Inferior parietal cortex (tissue), 1 donor: ENCODE measurements around the gene FLRT3.

Source experiments
- DNase-seq: peaks from one replicate; pipeline ENCODE4 v3.0.0-alpha.2; 2016; ENCODE audit errors: extremely low spot score

FLRT3 gene

DNA sequence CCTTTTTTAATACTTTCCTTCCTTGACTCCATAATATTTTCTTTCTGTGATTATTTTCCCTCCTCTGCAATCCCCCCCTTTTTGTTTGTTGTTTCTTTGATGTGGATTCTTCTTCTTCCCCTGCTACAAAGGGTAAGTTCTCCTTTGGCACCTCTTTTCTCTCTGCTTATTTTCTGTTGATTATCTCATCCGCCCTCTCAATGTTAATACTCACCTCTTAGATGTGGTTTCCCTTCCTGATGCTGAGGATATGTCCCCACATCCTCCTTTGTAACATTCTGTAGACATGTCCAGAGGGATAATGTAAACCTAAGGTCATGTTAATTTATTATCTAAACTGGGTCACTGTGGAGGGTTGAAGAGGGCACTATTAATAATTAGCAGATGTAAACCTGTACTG lies 17.7 kb downstream of the FLRT3 start:
- DNase-seq = no peak

DNA sequence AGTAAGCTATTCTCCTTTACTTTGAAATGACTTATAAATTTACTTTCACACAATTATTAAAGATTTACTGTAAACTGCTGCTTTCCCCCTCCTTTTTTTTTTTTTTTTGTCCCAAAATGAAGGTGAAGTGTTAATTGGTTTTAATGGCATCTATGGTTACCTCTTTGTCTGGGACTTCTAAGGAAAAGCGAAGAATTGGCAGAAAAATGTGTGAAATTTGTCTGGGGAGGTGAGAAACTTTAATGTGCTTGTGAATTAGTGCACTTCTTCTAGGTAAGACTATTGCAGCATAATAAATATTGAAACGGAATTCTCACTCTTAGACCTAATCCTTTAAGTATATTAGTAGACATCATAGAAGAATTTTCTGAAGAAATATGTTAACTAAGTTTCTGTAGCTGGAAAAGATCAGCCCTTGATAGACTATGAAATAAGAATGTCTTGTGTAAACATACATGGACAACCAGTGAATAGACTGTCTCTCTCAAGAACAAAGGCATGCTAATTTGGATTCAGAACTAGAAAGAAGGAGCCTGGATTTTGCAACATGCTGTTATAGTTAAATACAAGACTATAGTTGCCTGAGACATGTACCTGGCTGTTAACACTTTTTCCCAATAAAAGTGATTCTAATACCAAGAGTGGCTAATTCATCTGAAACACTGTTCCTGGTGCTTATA lies 23.9 kb downstream of the FLRT3 start:
- no peak for DNase-seq

DNA sequence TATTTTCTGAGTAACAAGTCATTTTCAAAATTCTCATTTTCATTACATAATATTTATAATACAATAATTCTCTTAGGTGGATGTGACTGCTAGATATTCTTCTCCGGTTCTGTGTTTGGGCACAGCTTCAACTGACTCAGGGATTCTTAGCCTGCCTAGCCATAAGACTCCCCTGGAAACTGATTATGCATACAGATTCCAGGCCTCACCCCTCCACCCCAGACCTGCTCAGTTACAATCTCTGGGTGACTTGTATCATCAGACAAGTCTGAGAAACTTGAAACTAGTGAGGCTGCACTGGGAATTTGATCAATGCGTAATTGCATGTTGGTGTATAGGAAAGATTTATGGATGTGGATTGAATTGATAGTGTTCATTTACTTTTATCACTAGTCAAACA lies 25.4 kb downstream of the FLRT3 start:
- no peak for DNase-seq

DNA sequence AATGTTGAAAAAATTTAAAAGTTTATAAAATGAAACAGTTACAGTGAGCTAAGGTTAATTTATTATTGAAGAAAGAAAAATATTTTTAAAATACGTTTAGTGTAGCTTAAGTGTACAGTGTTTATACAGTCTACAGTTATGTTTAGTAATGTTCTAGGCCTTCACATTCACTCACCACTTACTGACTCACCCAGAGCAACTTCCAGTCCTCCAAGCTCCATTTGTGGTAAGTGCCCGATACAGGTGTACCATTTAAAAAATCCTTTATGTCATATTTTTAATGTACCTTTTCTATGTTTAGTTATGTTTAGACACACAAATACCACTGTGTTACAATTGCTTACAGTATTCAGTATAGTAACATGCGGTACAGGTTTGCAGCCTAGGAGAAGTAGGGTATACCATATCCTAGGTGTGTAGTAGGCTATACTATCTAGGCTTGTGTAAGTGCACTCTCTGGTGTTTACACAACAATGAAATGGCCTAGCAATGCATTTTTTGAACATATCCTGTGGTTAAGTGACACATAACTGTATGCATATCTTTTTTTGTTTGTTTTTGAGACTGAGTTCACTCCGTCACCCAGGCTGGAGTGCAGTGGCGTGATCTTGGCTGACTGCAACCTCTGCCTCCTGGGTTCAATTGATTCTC lies 26.3 kb downstream of the FLRT3 start:
- DNase-seq = no peak

DNA sequence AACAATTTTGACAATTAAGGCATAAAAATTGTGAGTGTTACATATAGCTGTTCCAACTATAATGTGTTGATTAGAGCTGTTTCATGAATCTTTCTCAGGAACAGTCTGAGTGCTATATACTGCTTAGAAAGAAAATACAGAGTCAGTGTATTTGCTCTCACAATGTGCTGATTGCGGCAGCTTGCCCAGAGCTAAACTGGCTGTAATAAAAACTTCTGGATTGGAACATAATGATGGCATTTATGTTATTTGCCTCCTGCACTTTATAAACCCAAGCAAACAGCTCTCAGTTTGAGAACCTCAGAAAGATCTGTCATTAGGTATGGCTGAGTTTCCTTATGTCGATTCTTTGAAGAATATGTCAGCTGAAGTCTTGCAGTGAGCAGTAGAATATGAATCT lies 29.5 kb downstream of the FLRT3 start:
- DNase-seq = no peak

DNA sequence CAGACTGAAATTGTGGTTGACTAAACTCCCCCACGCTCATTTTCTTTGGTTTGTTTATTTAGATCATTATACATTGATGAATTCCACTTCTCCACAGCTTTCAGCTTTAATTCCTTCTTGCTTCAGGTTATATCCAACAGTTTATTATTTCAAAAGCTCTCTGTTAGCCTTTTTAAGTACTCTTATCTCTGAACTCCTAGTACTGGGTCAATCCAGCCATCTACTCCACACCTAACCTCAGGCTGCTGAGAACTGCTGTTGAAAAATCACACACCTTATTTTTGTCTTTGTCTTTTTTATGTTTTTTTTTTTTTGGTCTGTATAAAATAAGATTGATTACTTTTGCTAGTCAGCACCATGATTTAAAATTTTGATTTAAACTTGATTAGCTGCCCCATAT lies 32.9 kb downstream of the FLRT3 start:
- DNase-seq = no peak

DNA sequence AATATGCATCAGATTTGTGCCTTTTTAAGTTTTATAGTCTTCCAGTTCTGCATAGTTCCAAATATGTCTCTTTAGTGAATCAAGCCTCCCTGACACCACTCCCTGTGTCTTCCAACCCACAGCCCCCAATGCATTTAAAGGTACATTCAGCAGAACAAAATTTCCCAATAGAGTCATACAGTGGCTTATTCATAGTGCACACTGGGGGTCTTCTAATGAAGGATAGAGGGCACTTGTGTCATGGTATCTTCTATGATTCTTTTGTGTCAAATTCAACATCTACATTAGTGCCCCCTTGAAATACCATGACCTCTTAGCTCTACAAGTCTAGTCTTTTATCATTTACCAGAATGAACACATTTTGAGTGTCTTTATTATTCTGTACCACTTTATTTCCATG lies 33.8 kb downstream of the FLRT3 start:
- no peak for DNase-seq

DNA sequence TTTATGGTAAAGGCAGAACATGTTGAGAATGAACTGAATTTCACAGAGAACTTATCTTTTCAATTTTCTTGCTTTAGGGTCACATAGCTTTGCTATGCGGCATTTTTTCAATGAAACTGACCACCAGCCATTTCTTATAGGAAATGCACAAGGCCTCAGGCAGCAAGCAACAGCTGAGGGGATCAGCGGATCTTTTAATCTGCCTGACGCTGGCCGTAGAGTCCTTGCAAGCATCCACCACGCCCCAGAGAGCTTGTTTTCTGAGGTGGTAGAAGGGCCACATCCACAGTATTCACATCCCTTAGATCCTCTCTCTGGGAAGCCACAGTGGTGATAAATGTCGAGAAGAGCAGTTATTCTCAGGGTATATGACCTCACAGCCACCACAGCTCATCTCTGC lies 34.3 kb downstream of the FLRT3 start:
- DNase-seq = no peak

DNA sequence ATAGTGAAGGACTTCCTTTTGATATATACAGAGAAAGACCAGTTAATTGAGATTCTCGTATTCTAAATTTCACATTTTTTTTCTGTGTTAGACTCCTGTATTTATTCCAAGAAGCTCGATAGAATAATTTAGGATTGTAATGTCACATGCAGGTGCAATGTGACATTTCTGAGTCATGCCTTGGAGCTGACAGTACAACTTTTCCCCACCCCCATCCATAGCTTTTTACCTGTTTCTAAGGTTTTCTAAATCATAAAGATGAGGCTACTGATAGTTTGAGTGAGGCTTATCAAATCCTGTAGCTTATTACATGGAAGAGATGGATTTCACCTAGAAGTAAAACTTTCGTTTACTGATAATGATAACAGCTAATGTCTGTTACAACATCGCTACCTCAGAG lies 37.6 kb downstream of the FLRT3 start:
- no peak for DNase-seq

DNA sequence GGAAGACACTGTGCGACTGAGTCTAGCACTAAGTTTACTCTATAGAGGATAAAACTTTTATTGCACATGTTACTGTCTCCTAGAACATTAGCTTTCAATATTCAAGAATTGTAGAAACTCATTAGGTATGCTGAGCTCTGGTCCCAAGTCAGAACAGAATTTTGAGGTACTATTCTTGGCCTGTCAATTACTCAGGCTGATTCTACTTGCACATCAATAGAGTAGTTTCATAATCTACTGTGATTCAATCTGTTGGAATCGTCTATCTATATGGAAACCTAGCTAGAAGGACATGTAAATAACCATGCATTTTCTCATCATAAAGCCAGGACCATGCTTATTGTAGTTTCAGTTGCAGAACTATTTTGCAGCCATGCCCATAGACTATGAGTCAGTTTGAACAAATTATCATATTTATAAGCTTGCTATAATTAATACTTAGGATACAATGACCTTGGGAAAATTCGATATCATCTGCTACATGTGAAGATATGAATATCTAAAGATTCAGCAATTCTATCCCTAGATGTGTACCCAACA lies 41.6 kb downstream of the FLRT3 start:
- no peak for DNase-seq

DNA sequence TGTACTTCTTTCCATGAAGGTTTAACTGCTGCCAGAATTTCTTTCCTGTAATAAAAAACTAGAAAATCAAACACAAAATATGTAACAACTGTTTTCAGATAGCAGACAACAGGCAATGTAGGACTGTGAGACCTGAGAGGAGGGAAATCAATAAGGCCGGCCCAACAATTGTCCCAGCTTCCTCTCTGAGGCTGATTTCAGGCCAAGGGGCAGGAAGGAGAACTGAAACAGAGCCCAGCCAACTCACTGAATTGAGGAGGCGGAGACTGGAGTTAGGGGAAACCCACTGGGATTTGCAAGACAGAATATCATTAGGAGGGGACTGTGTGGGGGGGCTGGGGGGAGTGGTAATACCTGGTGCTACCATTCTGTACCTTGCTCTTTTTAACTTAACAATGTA lies 42.2 kb downstream of the FLRT3 start:
- no peak for DNase-seq

DNA sequence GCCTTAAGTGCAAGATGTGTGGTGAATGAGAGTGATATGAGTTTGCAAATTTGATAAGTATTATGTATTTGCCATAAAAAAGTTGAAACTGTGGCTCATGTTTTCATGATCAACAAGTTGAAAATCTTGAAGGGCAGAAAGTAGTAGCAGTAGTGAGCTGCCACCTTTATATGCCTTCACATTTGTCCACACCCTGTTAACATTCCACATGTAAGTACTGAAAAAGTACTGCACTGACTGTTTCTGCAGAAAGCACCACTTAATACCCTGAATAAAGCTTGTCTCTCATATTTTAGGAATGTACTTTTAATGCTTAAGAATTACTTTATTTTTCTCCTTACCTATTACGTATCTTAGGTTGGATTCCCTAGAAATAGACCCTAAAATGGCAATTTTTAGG lies 45.9 kb downstream of the FLRT3 start:
- DNase-seq = no peak

DNA sequence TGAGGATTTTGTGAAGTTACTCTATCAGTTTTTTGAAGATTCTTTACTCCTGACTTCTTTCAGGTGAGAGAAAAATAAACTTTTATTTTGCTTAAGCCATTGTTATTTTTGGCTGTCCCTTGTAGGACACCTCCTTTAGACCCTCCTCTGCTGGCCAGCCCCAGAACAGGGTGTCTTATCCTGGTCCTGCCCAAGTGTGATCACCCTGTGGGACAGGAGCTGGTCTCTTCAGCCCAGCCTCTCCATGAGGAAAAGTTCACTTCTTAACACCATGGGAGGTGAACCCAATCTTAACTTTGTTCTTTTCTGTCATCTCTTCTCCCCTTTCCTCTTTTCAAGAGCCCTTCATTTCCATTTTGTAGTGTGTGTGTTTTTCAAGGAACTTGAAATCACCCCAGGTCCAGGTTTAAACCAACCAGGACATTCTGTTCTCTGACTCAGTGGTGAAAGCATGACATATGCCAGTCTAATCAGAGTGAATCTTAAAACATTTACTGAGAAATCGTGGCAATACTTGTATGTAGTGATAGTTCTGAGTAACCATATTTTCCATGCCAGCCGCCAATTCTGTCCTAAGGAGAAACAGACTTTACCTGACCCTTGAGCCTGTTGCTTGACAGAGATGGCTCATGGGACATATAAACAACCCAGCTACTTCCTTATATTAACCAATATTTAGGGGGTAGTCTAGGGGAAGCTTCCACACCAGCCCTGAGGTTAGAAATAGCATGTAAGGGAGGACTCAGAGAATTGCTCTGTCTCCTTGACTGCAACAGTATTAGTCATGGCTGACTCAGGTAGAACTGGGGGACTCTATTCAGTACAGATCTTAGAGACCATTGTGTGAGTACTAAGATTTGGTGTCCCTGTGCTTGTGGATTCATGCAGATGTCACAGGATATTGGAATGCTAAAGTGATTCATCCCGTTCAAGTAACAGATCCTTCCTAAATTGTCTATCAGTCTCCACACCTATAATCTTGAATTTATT lies 48.8 kb downstream of the FLRT3 start:
- DNase-seq = no peak

DNA sequence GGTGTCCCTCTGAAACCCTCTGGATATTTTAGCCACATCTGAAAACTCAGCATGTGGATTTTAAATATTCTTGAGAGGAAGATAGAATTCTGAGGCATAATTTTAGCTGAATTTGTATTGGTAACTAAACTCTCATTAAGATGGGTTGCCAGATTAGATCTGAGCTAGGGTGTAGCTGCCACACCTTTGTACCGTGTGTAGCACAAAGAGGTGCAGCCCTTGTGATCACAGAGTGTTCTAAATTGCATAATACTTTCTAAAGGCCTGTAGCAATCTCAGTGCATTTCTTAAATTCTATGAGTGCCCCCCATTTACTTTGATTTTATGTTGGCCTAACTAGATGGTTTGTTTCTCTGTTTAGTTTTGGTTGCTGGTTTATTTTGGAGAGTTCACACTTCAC lies 53.0 kb downstream of the FLRT3 start:
- no peak for DNase-seq

DNA sequence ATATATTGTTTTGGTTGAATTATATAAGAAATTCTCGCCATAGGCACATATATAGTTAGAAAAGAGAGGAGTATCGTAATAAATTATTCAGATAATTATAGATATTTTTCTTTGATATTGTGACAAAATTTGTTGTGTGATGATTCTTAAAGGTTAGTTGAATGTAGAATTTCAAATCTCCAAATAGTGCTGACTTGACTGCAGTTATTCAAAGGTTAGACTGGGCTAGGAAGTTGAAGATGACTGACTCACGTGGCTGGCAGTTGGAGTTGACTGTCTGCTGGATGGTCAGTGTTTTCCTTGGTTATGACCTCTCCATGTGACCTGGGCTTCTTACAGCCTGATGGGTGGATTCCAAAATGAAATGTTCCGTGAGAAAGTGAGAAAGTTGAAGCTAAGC lies 55.3 kb downstream of the FLRT3 start:
- no peak for DNase-seq
